ENCODE data around the gene UTF1. TPM values are rescaled to one million over a fixed set of nuclear protein-coding genes. Genes with fewer than 3 reads are reported as not detected.

Gene UTF1
- total and polyA plus RNA-seq, 2 experiments from 2014 or later: not detected

DNA sequence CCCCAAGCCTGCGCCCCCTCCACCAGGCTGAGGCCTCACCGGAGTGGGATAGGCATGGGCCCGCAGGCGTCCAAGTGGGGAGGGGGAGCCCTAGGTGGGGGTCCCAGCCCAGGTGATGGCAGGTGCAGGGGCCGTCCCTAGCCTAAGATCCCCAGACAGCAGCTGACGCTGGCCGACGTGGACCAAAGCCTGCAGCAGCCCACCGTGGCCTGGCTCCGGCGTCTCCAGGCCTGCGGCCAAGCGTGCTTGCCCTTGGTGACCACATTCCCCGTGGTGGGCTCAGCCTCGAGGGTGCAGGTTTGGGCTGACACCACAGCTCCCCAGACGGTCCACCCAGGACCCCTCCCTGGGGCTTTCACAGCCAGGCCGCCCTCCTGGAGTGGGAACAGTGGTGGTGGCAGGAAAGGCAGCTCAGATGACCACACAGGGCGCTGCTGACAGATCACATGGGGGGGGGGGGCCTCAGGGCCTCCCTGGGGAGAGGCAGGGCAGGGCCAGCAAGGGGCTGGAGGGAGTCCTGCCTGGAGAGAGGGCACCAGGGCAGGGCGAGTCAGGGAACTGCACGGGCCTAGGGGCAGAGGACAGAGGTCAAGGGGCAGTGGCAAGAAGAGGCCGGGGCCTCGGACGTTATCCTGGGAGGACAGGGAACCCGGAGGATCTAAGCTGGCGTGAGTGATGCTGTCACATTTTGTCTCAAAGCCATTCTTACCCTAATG, 47.4 kb downstream of the UTF1 start:
- H3K4me3 ChIP-seq: no peak overlapping the region

DNA sequence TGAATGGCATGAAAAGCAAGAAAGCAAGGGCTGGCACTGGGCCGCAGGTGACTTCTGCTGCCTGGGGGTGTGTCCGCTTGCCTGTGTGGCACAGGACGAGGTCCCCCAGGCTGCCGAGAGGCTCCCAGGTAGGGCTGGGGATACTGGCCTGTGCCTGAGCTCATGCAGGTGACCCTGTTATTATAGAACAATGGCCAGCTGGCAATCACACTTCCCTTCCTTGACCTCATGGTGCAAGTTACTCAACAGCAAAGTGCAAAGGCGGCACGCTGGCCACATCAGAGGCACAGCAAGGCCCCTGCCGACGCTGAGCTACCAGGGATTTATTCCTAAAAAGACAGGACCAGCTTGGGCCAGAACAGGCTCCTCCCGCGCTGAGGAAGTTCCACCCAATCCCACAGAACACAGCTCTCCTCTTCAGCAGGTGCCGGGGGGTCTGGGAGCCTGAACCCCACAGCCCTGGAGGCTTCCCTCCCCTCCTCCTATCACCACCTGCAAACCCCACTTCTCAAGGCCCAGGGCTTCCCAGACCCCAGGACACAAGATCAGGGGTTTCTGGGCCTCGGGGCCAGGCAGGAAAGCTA, 48.1 kb downstream of the UTF1 start:
- TF ChIP-seq, protein P1, sequence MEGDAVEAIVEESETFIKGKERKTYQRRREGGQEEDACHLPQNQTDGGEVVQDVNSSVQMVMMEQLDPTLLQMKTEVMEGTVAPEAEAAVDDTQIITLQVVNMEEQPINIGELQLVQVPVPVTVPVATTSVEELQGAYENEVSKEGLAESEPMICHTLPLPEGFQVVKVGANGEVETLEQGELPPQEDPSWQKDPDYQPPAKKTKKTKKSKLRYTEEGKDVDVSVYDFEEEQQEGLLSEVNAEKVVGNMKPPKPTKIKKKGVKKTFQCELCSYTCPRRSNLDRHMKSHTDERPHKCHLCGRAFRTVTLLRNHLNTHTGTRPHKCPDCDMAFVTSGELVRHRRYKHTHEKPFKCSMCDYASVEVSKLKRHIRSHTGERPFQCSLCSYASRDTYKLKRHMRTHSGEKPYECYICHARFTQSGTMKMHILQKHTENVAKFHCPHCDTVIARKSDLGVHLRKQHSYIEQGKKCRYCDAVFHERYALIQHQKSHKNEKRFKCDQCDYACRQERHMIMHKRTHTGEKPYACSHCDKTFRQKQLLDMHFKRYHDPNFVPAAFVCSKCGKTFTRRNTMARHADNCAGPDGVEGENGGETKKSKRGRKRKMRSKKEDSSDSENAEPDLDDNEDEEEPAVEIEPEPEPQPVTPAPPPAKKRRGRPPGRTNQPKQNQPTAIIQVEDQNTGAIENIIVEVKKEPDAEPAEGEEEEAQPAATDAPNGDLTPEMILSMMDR (IDR thresholded peaks at IDR 0.05; ENCODE audit: low read depth, low read length): no peak
- peaks cover 35% of the 10 kb centered on the region for H3K4me1 ChIP-seq (ENCODE audit: low read depth)
- peaks cover 9% of the 10 kb centered on the region for H3K27me3 ChIP-seq
- H3K36me3 ChIP-seq: peaks cover 9% of the 10 kb centered on the region
- peak overlapping the region; percentile 48 for H3K27ac ChIP-seq
- no peak overlapping the region for H3K4me3 ChIP-seq
- no peak for DNase-seq (ENCODE audit: low read depth in 1 of 2, low spot score in 1 of 2)
- no peaks in the 10 kb centered on the region for H3K9me3 ChIP-seq (ENCODE audit: low read depth)

More for the DNA sequence above, 47.4 kb downstream of the UTF1 start:
- TF ChIP-seq, protein P1 (IDR thresholded peaks at IDR 0.05; ENCODE audit: low read depth, low read length): no peak
- H3K27ac ChIP-seq: peak overlapping the region; percentile 48
- H3K36me3 ChIP-seq: peaks cover 3% of the 10 kb centered on the region
- DNase-seq (ENCODE audit: low read depth in 1 of 2, low spot score in 1 of 2): no peak
- peaks cover 35% of the 10 kb centered on the region for H3K4me1 ChIP-seq (ENCODE audit: low read depth)
- H3K9me3 ChIP-seq (ENCODE audit: low read depth): no peaks in the 10 kb centered on the region
- peaks cover 9% of the 10 kb centered on the region for H3K27me3 ChIP-seq

DNA sequence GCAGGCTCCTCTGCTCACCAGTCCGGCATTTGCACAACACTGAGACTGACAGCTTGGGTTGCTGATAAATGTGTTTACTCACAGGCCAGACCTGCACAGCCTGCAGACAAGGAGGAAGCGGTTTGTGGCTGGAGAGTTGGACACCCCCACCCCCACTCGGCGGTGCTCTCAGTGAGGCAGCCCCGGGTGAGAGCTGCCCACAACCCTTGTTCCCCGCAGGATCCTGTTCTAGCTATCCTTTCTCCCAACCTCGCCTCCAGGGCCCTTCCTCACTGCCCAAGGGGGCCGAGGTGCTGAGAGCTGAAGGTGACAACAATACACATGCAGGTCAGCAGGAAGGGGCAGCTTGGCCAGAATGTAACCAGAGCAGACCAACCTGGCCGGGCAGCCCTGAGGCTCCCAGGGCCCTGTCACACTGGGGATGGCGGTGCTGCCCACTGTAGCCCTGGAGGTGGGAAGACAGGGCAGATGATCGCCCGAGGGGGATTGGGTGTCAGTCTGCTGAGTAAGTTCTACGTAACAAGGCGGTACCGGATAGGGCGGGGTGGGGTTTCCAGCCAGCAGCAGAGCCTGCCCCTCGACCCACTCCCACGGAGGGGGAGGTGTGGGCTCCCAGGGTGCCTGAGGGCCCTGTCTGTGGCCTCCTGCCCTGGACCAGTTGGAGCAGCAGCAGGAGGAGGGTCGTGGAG, 48.7 kb downstream of the UTF1 start:
- DNase-seq (ENCODE audit: low read depth in 1 of 2, low spot score in 1 of 2): peak; percentile 45 to 70

DNA sequence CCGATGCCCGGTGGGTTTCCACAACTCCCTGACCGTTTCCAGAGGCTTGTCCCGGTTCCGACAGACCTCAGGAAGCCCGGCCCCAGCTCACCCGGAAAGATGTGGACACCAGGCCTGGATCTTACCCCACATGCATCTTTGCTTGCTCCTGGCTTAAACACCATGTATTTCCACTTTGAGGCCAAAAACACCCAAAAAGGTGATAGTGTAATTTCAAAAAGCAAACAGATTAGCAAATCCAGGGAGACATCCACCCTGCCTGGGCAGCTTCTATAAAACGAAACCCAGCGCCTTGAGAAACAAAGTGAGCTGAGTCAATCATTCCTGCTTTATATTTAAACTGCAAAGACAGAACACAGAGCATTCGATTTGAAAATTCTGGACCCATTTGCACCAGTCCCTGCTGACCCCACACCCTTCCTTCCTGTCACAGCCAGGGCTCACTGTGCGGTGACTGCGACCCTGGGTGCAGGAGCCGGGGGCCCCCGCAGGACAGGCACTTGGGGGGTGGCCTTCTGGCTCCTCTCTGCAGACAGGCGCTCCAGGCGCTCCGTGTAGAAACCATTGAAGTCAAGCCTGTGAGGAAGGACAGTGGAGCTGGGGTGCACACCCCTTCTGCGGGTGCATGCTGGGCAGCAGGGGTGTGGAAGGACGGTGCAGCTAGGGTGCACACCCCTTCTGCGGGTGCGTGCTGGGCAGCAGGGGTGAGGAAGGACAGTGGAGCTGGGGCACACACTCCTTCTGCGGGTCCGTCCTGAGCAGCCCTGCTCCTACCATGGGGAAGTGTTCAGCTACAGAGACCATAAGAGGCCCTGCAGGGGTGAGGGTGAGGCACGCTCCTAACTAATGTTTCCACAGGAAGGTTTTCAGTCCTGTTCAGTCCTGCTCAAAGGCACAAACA, 49.6 kb downstream of the UTF1 start:
- no peaks in the 10 kb centered on the region for H3K9me3 ChIP-seq (ENCODE audit: low read depth)
- peaks cover 9% of the 10 kb centered on the region for H3K27me3 ChIP-seq
- DNase-seq (ENCODE audit: low read depth in 1 of 2, low spot score in 1 of 2): no peak
- H3K36me3 ChIP-seq: peaks cover 18% of the 10 kb centered on the region
- no peak overlapping the region for H3K4me3 ChIP-seq
- H3K27ac ChIP-seq: peak overlapping the region; percentile 48
- peaks cover 35% of the 10 kb centered on the region for H3K4me1 ChIP-seq (ENCODE audit: low read depth)
- TF ChIP-seq, protein P1 (IDR thresholded peaks at IDR 0.05; ENCODE audit: low read depth, low read length): no peak

More for the DNA sequence above, 48.7 kb downstream of the UTF1 start:
- Histone ChIP-seq H3K27me3 (peaks cover 9% of the 10 kb centered on the region), H3K27ac (peak overlapping the region; percentile 48), H3K9me3 (ENCODE audit: low read depth) (no peaks in the 10 kb centered on the region), H3K4me3 (no peak overlapping the region), H3K36me3 (peaks cover 12% of the 10 kb centered on the region), H3K4me1 (ENCODE audit: low read depth) (peaks cover 35% of the 10 kb centered on the region)
- TF ChIP-seq, protein P1 (IDR thresholded peaks at IDR 0.05; ENCODE audit: low read depth, low read length): no peak
